Measurements from ENCODE around the gene ARL2.

DNA sequence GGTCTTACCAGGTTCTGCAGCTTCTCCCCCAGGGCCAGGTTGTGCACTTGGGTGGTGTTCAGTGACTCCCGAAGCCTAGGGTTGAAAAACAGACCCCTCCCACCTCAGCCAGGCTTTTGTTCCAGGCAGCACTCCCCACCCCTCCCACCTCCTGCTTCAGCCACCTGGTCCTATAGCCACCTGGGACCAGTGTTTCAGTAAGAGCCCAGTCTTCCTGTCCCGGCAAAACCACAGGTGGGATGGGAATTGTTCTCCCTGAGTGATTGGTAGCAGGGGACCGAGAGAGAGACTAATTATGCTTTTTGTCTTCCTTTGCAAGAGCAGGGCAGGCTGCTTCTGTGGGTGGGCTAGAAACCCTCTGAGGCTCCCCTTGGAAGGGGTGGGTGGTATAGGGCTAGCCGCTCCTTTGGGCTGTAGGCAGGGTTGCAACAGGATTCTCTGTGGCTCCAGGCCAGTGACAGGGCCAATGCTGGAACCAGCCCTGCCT, 52.9 kb downstream of the ARL2 start:
- TF ChIP-seq, protein P1, sequence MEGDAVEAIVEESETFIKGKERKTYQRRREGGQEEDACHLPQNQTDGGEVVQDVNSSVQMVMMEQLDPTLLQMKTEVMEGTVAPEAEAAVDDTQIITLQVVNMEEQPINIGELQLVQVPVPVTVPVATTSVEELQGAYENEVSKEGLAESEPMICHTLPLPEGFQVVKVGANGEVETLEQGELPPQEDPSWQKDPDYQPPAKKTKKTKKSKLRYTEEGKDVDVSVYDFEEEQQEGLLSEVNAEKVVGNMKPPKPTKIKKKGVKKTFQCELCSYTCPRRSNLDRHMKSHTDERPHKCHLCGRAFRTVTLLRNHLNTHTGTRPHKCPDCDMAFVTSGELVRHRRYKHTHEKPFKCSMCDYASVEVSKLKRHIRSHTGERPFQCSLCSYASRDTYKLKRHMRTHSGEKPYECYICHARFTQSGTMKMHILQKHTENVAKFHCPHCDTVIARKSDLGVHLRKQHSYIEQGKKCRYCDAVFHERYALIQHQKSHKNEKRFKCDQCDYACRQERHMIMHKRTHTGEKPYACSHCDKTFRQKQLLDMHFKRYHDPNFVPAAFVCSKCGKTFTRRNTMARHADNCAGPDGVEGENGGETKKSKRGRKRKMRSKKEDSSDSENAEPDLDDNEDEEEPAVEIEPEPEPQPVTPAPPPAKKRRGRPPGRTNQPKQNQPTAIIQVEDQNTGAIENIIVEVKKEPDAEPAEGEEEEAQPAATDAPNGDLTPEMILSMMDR (IDR thresholded peaks at IDR 0.05; ENCODE audit: low read depth, low read length, poor library complexity, severe bottlenecking) = no peak
- TF ChIP-seq EZH2phosphoT487 (IDR thresholded peaks at IDR 0.05; ENCODE audit: borderline replicate concordance, low read length) = no peak
